Measurements from ENCODE around the gene SPACA4. TPM values are rescaled to one million over a fixed set of nuclear protein-coding genes. Genes with fewer than 3 reads are reported as not detected.

Gene SPACA4
- total RNA-seq, 3 donors from 2014 or later (not counting 1 experiment from before 2014, with no cell fraction given) = not detected

DNA sequence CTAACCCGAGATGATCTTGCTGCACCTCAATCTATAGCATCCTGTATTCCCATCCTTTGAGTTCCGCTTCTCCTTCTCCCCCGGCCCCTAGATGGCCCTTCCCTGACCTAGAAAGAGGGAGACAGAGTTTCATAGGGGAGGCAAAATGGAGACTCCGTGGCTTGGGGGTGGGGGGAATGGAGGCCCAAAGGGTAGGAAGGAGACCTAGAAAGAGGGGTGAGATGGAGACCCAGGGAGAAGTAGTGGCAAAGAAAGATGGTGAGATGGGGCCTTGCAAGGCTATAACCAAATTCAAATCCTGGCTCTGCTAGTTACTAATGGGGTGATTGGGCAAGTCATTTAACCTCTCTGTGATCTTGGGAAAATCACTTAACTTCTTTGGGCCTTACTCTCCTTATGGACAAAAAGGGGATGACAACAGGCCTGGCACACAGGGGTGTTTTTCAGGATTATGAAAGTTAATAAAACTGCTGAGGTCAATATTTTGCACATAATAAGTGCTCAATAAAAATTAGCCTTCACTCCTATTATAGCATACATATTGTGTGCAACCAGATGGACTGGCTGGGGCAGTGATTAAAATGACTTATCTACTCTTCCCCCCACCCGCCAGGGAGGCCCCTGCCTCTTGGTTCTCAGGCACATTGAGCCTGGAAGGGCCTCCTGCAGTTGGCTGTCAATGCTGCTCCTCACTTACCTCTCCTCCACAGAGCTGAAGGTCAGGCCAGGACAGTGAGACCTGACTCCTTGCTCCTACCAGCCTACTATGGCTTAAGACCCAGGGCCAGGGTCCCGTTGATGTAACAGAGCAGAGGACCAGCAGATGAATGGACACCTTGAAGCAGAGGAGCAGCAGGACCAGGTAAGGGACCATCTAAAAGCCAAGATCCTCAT lies 13.4 kb downstream of the SPACA4 start:
- Histone ChIP-seq H3K27ac (ENCODE audit: low read length) (peak overlapping the region; percentile 65), H3K36me3 (ENCODE audit: control insufficient read depth, insufficient read depth, low read length) (peaks cover 29% of the 10 kb centered on the region), H3K4me3 (ENCODE audit: low read length) (peak overlapping the region; percentile 99), H3K4me1 (ENCODE audit: control insufficient read depth, insufficient read depth, low read length) (peaks cover 62% of the 10 kb centered on the region), H3K9me3 (ENCODE audit: control insufficient read depth, insufficient read depth, low read length) (no peaks in the 10 kb centered on the region), H3K27me3 (ENCODE audit: control insufficient read depth, insufficient read depth, low read length) (no peaks in the 10 kb centered on the region)
- WGBS (ENCODE audit: insufficient coverage) = 45% methylated on average over 4 of the region's 6 CpGs
- Mint-ChIP-seq H3K4me1 (peaks cover 49 to 58% of the 10 kb centered on the region in 2 donors), H3K9me3 (no peaks in the 10 kb centered on the region), H3K36me3 (no peaks in the 10 kb centered on the region), H3K27me3 (ENCODE audit: low read depth in 2 of 2) (no peaks in the 10 kb centered on the region), H3K4me3 (peak overlapping the region; percentile 96), H3K27ac (peak overlapping the region; percentile 97 to 99)
- intact Hi-C loops (cut with micrococcal nuclease) = loop anchor here (2.0 kb wide), 1 partner anchor 17 kb away; the partner anchor contains the start of gene DBP
- ATAC-seq (no peak), DNase-seq (no peak)
- TF ChIP-seq, protein P1, sequence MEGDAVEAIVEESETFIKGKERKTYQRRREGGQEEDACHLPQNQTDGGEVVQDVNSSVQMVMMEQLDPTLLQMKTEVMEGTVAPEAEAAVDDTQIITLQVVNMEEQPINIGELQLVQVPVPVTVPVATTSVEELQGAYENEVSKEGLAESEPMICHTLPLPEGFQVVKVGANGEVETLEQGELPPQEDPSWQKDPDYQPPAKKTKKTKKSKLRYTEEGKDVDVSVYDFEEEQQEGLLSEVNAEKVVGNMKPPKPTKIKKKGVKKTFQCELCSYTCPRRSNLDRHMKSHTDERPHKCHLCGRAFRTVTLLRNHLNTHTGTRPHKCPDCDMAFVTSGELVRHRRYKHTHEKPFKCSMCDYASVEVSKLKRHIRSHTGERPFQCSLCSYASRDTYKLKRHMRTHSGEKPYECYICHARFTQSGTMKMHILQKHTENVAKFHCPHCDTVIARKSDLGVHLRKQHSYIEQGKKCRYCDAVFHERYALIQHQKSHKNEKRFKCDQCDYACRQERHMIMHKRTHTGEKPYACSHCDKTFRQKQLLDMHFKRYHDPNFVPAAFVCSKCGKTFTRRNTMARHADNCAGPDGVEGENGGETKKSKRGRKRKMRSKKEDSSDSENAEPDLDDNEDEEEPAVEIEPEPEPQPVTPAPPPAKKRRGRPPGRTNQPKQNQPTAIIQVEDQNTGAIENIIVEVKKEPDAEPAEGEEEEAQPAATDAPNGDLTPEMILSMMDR (IDR thresholded peaks at IDR 0.05) = no peak

DNA sequence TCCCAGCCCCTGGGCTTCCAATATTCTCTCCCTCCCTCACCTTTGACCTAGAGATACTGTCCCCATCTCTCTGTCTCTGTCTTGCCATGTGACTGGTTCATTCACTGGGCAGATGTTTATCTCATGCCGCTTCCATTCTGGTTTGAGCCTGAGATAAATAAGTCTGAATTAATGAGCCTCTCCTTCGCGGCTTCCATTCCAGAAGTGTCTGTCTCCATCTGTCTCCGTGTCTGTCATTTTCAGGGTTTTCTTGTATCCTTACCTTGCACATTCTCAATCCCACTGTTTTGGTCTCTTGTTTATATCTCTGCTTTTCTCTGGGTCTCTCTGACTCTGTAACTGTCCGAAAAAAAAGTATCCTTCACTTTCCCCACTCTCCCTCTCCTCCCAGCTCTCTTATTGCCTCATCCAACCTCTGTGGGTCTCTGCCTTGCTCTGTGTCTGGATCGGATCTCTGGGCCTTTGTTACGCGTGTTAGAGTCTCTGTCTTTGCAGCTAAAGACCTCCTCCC lies 17.1 kb downstream of the SPACA4 start:
- ATAC-seq (no peak), DNase-seq (peak in 1 of 2 donors; percentile 24)
- TF ChIP-seq, protein P1 (IDR thresholded peaks at IDR 0.05) = no peak
- peak overlapping the region; percentile 86 for H3K4me3 Mint-ChIP-seq
- no peaks in the 10 kb centered on the region for H3K27me3 Mint-ChIP-seq (ENCODE audit: low read depth in 2 of 2)
- Histone ChIP-seq H3K4me3 (ENCODE audit: low read length) (peak overlapping the region; percentile 13), H3K4me1 (ENCODE audit: control insufficient read depth, insufficient read depth, low read length) (peaks cover 66% of the 10 kb centered on the region), H3K36me3 (ENCODE audit: control insufficient read depth, insufficient read depth, low read length) (peaks cover 2% of the 10 kb centered on the region), H3K27ac (ENCODE audit: low read length) (peak overlapping the region; percentile 76), H3K9me3 (ENCODE audit: control insufficient read depth, insufficient read depth, low read length) (no peaks in the 10 kb centered on the region), H3K27me3 (ENCODE audit: control insufficient read depth, insufficient read depth, low read length) (no peaks in the 10 kb centered on the region)
- intact Hi-C loops (cut with micrococcal nuclease) = no loop called here
- H3K36me3 Mint-ChIP-seq = no peaks in the 10 kb centered on the region
- peak overlapping the region; percentile 82 to 87 for H3K27ac Mint-ChIP-seq
- no peaks in the 10 kb centered on the region for H3K9me3 Mint-ChIP-seq
- peaks cover 46 to 60% of the 10 kb centered on the region in 2 donors for H3K4me1 Mint-ChIP-seq
- 56% methylated on average over 8 of the region's 8 CpGs for WGBS (ENCODE audit: insufficient coverage)

DNA sequence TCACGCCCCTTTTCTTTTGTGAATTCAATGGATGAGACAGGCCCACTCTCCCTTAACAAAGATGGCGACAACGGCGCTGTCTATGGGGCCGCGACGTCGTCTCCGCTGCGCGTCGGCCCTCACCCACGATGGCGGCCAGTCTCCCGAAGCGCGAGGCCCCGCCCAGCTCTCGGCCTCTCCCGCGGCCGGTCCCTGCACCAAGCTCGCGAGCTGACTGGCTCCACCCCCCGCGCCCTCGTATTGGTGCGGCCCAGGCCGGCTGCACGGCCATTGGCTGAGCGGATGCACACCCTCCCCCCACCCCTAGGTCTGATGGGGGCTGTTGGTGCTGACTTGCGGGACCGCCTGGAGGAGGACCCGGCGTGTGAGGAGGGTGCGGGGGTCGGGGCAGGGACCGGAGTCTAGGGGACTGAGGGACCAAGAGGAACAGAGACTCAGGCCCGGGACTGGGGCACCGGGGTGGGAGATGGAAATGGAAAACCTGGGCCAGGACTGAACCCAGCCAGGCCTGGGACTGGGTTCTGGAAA lies 17.6 kb downstream of the SPACA4 start:
- DNase-seq (peak; percentile 88 to 97), ATAC-seq (peak; percentile 72 to 84 (median 74))
- TF ChIP-seq, protein P1 (IDR thresholded peaks at IDR 0.05) = no peak
- Mint-ChIP-seq H3K27me3 (ENCODE audit: low read depth in 2 of 2) (no peaks in the 10 kb centered on the region), H3K4me3 (peak overlapping the region; percentile 86), H3K4me1 (peaks cover 40 to 61% of the 10 kb centered on the region in 2 donors), H3K36me3 (no peaks in the 10 kb centered on the region), H3K9me3 (no peaks in the 10 kb centered on the region), H3K27ac (peak overlapping the region; percentile 82 to 87)
- Histone ChIP-seq H3K9me3 (ENCODE audit: control insufficient read depth, insufficient read depth, low read length) (no peaks in the 10 kb centered on the region), H3K36me3 (ENCODE audit: control insufficient read depth, insufficient read depth, low read length) (peaks cover 2% of the 10 kb centered on the region), H3K4me1 (ENCODE audit: control insufficient read depth, insufficient read depth, low read length) (peaks cover 71% of the 10 kb centered on the region), H3K4me3 (ENCODE audit: low read length) (peak overlapping the region; percentile 21), H3K27me3 (ENCODE audit: control insufficient read depth, insufficient read depth, low read length) (no peaks in the 10 kb centered on the region), H3K27ac (ENCODE audit: low read length) (peak overlapping the region; percentile 76)
- 2% methylated on average over 36 of the region's 40 CpGs for WGBS (ENCODE audit: insufficient coverage)
- intact Hi-C loops (cut with micrococcal nuclease) = no loop called here

Measured in natural killer cell (primary cell).